Measurements from ENCODE around the gene MBTD1.
"Not testable (repeated sequence)": the region's sequence is repeated elsewhere in the genome, so short reads cannot be mapped to it uniquely, and the experiment has no call there.

Gene MBTD1

DNA sequence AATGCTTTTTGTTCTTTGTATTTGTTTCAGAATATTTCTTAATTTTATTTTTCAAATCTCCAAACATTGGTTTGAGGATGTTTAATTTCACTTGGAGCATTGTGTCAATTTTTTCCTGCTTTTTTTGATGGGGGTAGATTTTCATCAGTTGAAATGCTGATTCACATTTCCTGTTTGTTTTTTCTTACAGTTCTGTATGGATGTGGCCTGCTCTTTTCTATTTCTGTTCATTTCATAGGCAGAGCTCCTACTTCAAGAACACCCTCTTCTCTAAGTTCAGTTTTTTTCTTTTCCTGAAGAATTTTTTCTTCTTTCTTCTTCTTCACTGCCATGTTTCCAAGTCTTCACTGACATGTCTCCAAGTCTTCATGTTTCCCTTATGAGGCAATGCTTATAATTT lies 8.8 kb downstream of the MBTD1 start:
- DNase-seq, result no peak

GRCh38 chr17:51250314-51250840 lies 9.5 kb downstream of the MBTD1 start:
- no peak for DNase-seq

- DNase-seq, result no peak
These were observed 14.3 kb downstream of the MBTD1 start for GRCh38 chr17:51245535-51245934.

GRCh38 chr17:51244041-51244440 lies 15.8 kb downstream of the MBTD1 start:
- DNase-seq, result no peak

DNA sequence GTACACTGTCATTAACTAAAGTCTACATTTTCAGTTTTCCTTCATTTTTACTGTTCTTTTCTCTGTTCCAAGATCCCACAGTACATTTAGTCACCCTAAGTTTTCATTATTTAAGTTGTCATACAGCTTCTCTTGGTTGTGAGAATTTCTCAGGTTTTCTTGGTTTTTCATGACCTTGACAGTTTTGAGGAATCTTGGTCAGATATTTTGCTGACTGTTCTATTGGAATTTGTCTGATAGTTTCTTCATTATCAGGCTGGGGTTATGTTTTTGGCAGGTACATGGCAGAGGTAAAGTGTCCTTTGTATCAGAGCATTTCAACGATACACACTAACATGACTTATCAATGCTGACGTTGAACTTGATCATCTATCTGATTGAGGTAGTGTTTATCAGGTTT lies 19.6 kb downstream of the MBTD1 start:
- no peak for DNase-seq

DNA sequence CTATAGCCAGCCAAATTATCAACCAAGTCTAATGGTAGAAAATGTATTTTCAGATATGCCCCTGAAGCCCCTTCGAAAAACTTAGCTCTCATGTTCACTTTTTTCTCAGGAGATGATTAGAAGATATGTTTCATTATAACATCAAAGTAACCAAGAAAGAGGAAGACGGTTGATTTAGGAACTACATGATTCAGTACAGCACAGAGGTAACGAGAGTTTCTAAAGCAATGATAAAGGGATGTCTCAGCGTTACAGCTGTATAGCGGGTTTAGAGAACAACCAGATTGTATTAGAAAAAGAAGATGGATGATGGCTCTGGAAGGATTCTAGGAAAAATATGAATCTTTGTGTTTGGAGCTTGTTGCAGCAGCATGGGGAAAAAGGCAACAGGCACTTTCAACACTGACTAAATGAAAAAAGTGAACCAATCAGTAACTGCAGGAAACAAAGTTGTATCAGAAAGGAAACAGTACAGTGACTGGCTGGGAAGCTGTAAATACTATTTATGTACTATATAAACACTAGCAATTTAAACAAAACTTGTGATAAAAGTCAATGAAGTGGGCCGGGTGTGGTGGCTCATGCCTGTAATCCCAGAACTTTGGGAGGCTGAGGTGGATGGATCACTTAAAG lies 21.5 kb downstream of the MBTD1 start:
- no peak for DNase-seq

- DNase-seq, result no peak
These were observed 25.7 kb downstream of the MBTD1 start for GRCh38 chr17:51234162-51234561.

DNA sequence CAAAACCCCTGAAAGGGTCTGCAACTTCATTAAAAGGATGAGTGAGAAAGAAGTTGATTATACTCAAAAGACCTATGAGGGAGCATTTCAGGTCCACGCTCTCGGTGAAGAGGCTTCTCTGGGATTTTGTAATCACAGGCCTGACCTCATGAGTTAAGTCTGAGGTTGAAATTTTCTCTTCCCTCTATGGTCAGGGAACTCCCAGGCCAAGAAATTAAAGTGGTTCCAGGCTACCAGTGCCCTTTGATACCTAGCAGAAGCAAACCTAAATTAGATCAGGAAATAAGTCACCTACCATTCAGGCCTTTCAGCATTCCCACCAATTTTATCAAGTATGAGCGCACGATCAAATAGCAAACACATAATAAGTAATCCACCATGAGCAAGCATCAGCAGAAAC lies 27.9 kb downstream of the MBTD1 start:
- no peak for DNase-seq

DNA sequence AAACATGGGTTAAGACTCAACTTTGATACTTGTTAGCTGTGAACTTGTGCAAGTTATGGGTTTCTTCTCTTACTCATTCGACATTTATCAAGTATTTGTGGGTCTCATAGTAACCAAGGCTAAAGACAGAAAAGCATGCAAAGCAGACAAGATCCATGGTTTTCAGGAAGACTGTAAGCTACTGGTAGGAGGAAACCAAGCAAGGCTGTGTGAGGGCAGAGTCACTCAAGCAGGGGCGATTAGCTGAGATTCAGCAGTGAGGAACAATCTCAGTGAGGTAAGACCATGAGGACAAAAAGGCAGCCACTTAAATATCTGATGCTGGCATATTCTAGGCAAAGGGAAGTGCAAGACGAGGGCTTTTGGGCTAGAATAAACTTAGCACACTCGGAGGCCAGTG lies 29.5 kb downstream of the MBTD1 start:
- no peak for DNase-seq

- DNase-seq, result no peak
These were observed 30.0 kb downstream of the MBTD1 start for GRCh38 chr17:51229889-51230288.

DNA sequence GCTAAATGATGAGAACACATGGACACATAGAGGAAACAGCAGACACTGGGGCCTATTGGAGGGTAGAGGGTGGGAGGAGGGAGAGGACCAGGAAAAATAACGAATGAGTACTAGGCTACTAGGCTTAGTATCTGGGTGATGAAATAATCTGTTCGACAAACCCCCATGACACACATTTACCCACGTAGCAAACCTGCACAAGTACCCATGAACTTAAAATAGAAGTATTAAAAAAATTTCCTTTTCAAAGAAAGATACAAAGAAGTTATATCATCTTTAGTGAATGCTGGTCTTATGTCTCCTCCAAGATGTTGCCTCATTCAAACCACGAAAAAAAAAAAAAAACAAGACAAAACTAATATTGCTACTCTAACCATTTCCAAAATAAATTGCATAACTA lies 31.7 kb downstream of the MBTD1 start:
- no peak for DNase-seq

- DNase-seq, result not testable (repeated sequence)
These were observed 34.3 kb downstream of the MBTD1 start for GRCh38 chr17:51225523-51225922.

GRCh38 chr17:51224402-51225262 lies 35.2 kb downstream of the MBTD1 start:
- no peak for DNase-seq

DNA sequence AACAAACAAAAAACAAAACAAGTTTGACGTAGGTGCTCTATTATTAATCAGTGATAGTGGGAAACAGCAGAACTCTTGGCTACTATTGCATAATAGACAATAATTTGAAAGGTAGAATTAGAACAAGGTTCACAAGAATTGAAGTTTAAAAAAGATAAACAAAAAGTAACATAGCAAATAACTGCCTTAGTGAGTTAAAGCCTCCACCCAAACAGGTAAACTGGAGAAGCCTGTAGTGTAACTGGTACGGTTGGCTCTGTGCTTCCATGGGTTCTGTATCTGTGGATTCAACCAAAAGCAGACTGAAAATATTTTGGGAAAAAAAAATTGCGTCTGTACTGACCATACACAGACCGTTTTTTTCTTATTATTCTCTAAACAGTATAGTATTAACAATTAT lies 38.5 kb downstream of the MBTD1 start:
- DNase-seq, result no peak

- DNase-seq, result no peak
These were observed 41.9 kb downstream of the MBTD1 start for GRCh38 chr17:51217946-51218345.

GRCh38 chr17:51214920-51215319 lies 44.9 kb downstream of the MBTD1 start:
- DNase-seq, result no peak

GRCh38 chr17:51203838-51204237 lies 56.0 kb downstream of the MBTD1 start:
- DNase-seq, result no peak

- no peak for DNase-seq
These were observed 59.0 kb downstream of the MBTD1 start for GRCh38 chr17:51200846-51201245.

DNA sequence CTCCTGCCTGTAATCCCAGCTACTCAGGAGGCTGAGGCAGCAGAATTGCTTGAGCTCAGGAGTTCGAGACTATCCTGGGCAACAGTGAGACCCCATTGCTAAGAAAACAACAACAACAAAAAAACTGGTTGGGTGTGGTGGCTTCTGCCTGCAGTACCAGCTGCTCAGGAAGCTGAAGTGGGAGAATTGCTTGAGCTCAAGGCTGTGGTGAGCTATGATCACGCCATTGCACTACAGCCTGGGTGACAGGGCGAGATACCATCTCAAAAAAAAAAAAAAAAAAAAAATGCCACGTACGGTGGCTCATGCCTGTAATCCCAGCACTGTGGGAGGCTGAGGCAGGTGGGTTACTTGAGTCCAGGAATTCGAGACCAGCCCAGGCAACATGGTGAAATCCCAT lies 59.6 kb downstream of the MBTD1 start:
- DNase-seq, result no peak

DNA sequence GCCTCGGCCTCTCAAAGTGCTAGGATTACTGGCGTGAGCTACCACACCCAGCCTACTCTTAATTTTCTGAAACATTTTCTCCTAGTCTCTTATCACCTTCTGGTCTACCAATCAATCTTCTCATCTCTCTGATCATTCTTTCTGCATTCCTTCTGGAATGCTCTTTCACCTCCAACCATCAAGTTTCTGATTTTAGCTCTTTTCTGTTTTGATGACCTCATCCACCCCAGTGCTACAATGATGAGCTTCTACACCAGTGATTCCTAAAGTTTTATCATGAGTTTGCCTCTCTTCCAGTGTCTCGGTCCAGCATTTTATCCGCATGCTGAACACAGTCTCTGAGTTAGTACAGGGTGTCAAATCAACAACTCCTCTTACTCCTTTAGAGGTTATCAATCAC lies 62.1 kb downstream of the MBTD1 start:
- DNase-seq, result no peak

DNA sequence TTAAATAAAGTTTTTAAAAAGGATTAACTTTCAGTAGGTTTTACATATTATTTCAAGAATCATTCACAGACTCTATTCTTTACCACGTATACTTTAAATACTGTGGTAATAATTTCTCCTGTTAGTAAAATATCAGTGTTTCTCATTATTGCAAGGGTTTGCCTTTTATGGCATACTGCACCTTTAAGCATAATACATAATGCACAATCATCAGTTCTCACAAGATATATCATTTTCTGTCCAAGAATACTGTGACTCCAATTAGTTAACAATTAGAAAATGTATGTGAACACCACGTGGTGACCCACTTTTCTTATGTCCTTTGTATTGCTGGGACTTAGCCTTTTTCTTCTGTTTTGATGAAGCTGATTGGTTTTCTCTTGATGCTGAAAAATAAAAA lies 68.0 kb downstream of the MBTD1 start:
- no peak for DNase-seq

- DNase-seq, result no peak
These were observed 70.2 kb downstream of the MBTD1 start for GRCh38 chr17:51189628-51190027.

GRCh38 chr17:51189162-51189561 lies 70.7 kb downstream of the MBTD1 start:
- no peak for DNase-seq

DNA sequence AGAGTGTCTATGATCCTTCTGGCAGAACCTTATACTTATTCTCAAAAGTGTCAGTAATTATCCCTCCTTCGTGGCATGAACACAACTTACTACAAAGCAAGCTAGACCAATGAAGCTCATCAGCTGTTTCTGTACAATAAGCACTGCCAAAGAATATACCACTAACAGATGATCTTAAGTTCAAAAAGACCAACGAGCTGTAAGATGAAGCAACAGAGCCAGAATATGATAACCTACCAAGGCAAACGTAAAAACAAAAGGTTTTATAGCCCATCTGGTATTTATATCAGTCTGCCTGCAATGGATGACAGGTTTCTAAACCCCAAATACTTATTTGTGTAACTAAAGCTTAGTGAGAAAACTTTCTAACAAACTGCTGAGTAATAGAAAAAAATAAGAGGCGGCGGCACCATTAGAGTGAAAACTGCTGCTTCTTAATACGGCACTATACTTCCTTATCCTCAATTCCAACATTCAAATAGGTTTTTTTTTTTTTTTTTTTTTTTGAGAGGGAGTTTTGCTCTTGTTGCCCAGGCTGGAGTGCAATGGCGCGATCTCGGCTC lies 71.5 kb downstream of the MBTD1 start:
- no peak for DNase-seq

Measured in NCI-H526 (cell line).